ENCODE measurements around the gene SELENOI.

GRCh38 chr2:26336719-26337118, 9.2 kb upstream of the SELENOI start:
- TF ChIP-seq CTCF (IDR thresholded peaks at IDR 0.05; ENCODE audit: low read depth, low read length, poor library complexity, severe bottlenecking) (no peak), EZH2phosphoT487 (IDR thresholded peaks at IDR 0.05; ENCODE audit: borderline replicate concordance, low read length) (no peak)

All from DOHH2 (cell line).